ENCODE measurements around the gene SCCPDH. TPM values are rescaled to one million over a fixed set of nuclear protein-coding genes. Genes with fewer than 3 reads are reported as not detected.

SCCPDH gene
- total RNA-seq, result 1 to 10 TPM in 3 of 4 donors, under 1 TPM in 1; 0.95 to 8.2 (median 3.8) TPM

GRCh38 chr1:246724016-246724730, at the start of gene SCCPDH:
Gene SCCPDH (plus strand): TSS chr1:246724409. CDS start chr1:246724423, 14 bp downstream.
- intact Hi-C loops (cut with DNase I), result no loop called here
- Histone ChIP-seq H3K36me3 (peaks cover 0 to 19% (median 0%) of the 10 kb centered on the region in 3 donors), H3K4me3 (peak within 1 kb of the TSS; percentile 53 to 87 (median 65)), H3K4me1 (peaks cover 0 to 30% (median 0%) of the 10 kb centered on the region in 3 donors), H3K27ac (peak within 1 kb of the TSS; percentile 60 to 88 (median 82)), H3K9me3 (peaks cover 0 to 12% (median 0%) of the 10 kb centered on the region in 3 donors), H3K27me3 (no peaks in the 10 kb centered on the region)
- 0 to 1% methylated on average over 4 to 12 of the region's 89 CpGs for WGBS, 2 donors
- TF ChIP-seq CTCF (IDR thresholded peaks at IDR 0.05) (no peak), POLR2A (IDR thresholded peaks at IDR 0.05) (no peak)
- DNase-seq, result no peak

- H3K4me1 ChIP-seq, result peaks cover 0 to 13% (median 5%) of the 10 kb centered on the region in 3 donors
- H3K27me3 ChIP-seq, result no peaks in the 10 kb centered on the region
- H3K9me3 ChIP-seq, result no peaks in the 10 kb centered on the region
- H3K36me3 ChIP-seq, result no peaks in the 10 kb centered on the region
- no peak overlapping the region for H3K4me3 ChIP-seq
- no peak overlapping the region for H3K27ac ChIP-seq
- no peak for DNase-seq
- TF ChIP-seq CTCF (IDR thresholded peaks at IDR 0.05) (no peak), POLR2A (IDR thresholded peaks at IDR 0.05) (no peak)
- intact Hi-C loops (cut with DNase I), result no loop called here
- 80 to 82% methylated on average over 2 of the region's 2 CpGs for WGBS, 2 donors
These were observed 46.4 kb upstream of the SCCPDH start for GRCh38 chr1:246677842-246678241.

GRCh38 chr1:246678816-246679793, 45.1 kb upstream of the SCCPDH start:
- no peak for DNase-seq
- peaks cover 0 to 13% (median 5%) of the 10 kb centered on the region in 3 donors for H3K4me1 ChIP-seq
- no peaks in the 10 kb centered on the region for H3K27me3 ChIP-seq
- WGBS, 2 donors, result 71 to 77% methylated on average over 13 to 17 of the region's 18 CpGs
- H3K9me3 ChIP-seq, result no peaks in the 10 kb centered on the region
- H3K36me3 ChIP-seq, result no peaks in the 10 kb centered on the region
- H3K27ac ChIP-seq, result peak overlapping the region in 1 of 4 donors; percentile 35
- TF ChIP-seq POLR2A (IDR thresholded peaks at IDR 0.05), result no peak
- no peak for TF ChIP-seq CTCF (IDR thresholded peaks at IDR 0.05)
- H3K4me3 ChIP-seq, result no peak overlapping the region
- intact Hi-C loops (cut with DNase I), result no loop called here

GRCh38 chr1:246679794-246680177, 44.4 kb upstream of the SCCPDH start:
- Histone ChIP-seq H3K27ac (no peak overlapping the region), H3K4me3 (no peak overlapping the region), H3K4me1 (peaks cover 0 to 13% (median 5%) of the 10 kb centered on the region in 3 donors), H3K9me3 (no peaks in the 10 kb centered on the region), H3K27me3 (no peaks in the 10 kb centered on the region), H3K36me3 (no peaks in the 10 kb centered on the region)
- TF ChIP-seq POLR2A (IDR thresholded peaks at IDR 0.05), result no peak
- TF ChIP-seq CTCF (IDR thresholded peaks at IDR 0.05), result no peak
- intact Hi-C loops (cut with DNase I), result loop anchor here (10.0 kb wide), 1 partner anchor 115 kb away; the partner anchor contains the start of genes CNST and TFB2M
- no peak for DNase-seq
- WGBS, 2 donors, result 36% methylated on average over 1 of the region's 1 CpG; no CpG with 5 or more reads in 1 of the 2 donors
